Adrenal gland (tissue), 5 donors: Measurements from ENCODE around the gene PRR14L.

Experiments
- POLR2A ChIP-seq, 2 donors: fragments of 450-650 bp; IDR thresholded peaks; one replicate each; pipeline ENCODE4 v1.6.1; 2017; ENCODE audit warnings: antibody characterized with exemption in 2 of 2, mild to moderate bottlenecking in 2 of 2, moderate library complexity in 1 of 2
- TF ChIP-seq, protein P1 (sequence below), 6 experiments: fragments of 450-650 bp in 4 of 6; fragments of 200-600 bp in 2 of 6; sonication (generic) in 1 of 6; IDR thresholded peaks; 1 replicate in 5 of 6; 2 replicates in 1 of 6; pipeline versions ENCODE4 v1.5.1 to v1.8.0; 2016 to 2021; ENCODE audit warnings: antibody characterized with exemption in 6 of 6, mild to moderate bottlenecking in 2 of 6, moderate library complexity in 1 of 6
- donor health status: DM: no; HTN: no; CAD: no.

DNA sequence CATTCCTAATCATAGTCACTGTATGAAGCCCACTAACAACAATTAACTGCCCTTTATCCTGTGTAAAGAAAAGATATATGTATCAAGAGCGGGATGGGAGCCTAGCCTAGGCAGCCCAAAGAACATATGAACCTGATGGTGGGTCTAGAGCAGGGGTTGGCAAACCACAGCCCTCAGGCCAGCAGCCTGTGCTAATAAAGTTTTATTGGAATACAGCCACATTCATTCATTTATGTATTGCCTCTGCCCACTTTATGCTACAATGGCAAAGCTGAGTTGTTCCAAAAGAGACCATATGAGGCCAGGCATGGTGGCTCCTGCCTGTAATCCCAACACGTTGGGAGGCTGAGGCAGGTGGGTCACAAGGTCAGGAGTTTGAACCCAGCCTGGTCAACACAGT, 13.5 kb downstream of the PRR14L start:
- TF ChIP-seq, protein P1, sequence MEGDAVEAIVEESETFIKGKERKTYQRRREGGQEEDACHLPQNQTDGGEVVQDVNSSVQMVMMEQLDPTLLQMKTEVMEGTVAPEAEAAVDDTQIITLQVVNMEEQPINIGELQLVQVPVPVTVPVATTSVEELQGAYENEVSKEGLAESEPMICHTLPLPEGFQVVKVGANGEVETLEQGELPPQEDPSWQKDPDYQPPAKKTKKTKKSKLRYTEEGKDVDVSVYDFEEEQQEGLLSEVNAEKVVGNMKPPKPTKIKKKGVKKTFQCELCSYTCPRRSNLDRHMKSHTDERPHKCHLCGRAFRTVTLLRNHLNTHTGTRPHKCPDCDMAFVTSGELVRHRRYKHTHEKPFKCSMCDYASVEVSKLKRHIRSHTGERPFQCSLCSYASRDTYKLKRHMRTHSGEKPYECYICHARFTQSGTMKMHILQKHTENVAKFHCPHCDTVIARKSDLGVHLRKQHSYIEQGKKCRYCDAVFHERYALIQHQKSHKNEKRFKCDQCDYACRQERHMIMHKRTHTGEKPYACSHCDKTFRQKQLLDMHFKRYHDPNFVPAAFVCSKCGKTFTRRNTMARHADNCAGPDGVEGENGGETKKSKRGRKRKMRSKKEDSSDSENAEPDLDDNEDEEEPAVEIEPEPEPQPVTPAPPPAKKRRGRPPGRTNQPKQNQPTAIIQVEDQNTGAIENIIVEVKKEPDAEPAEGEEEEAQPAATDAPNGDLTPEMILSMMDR (IDR thresholded peaks at IDR 0.05), result no peak
- TF ChIP-seq POLR2A (IDR thresholded peaks at IDR 0.05), result no peak
